GM20000 (cell line): ENCODE results near the gene CIART.
"Not testable (repeated sequence)": the region's sequence is repeated elsewhere in the genome, so short reads cannot be mapped to it uniquely, and the experiment has no call there.

ENCODE experiments used
- DNase-seq: peaks from one replicate; pipeline ENCODE4 v3.0.0; 2012; ENCODE audit warnings: low spot score
- CTCF ChIP-seq: IDR thresholded peaks from 2 replicates; pipeline ENCODE4 v1.5.1; 2012; ENCODE audit warnings: mild to moderate bottlenecking, control low read depth; ENCODE audit errors: extremely low read depth, missing control alignments

CIART gene

GRCh38 chr1:150236614-150237100 is 45.7 kb upstream of the CIART start:
- DNase-seq: no peak
- no peak for TF ChIP-seq CTCF

- not testable (repeated sequence) for DNase-seq
Observed at GRCh38 chr1:150237176-150237575, 45.2 kb upstream of the CIART start.

GRCh38 chr1:150237746-150238145 is 44.6 kb upstream of the CIART start:
- DNase-seq: no peak
- TF ChIP-seq CTCF: no peak

GRCh38 chr1:150243003-150243402 is 39.4 kb upstream of the CIART start:
- TF ChIP-seq CTCF: no peak
- no peak for DNase-seq

- no peak for DNase-seq
- TF ChIP-seq CTCF: no peak
Observed at GRCh38 chr1:150249936-150250335, 32.4 kb upstream of the CIART start.

- DNase-seq: no peak
- TF ChIP-seq CTCF: no peak
Observed at GRCh38 chr1:150256198-150256553, 26.2 kb upstream of the CIART start.

GRCh38 chr1:150256554-150257341 is 25.6 kb upstream of the CIART start:
- DNase-seq: no peak
- TF ChIP-seq CTCF: no peak
